ENCODE measurements around the gene CDH2.

DNA sequence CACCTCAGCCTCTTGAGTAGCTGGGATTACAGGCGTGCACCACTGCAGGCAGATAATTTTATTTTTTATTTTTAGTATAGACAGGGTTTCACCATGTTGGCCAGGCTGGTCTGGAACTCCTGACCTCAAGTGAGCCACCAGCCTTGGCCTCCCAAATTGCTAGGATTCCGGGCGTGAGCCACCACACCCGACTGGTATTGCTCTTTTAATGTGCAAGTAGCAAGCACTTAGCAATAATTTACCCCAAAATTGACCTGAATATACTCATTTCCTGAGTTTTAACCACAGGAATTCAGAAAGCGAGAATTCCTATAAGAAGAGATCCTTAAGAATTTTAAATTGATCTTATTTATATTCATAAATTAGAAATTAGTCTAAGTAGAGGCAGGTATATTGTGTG, 169.1 kb downstream of the CDH2 start:
- TF ChIP-seq, protein P1, sequence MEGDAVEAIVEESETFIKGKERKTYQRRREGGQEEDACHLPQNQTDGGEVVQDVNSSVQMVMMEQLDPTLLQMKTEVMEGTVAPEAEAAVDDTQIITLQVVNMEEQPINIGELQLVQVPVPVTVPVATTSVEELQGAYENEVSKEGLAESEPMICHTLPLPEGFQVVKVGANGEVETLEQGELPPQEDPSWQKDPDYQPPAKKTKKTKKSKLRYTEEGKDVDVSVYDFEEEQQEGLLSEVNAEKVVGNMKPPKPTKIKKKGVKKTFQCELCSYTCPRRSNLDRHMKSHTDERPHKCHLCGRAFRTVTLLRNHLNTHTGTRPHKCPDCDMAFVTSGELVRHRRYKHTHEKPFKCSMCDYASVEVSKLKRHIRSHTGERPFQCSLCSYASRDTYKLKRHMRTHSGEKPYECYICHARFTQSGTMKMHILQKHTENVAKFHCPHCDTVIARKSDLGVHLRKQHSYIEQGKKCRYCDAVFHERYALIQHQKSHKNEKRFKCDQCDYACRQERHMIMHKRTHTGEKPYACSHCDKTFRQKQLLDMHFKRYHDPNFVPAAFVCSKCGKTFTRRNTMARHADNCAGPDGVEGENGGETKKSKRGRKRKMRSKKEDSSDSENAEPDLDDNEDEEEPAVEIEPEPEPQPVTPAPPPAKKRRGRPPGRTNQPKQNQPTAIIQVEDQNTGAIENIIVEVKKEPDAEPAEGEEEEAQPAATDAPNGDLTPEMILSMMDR (IDR thresholded peaks at IDR 0.05; ENCODE audit: low read depth, low read length, missing input control): no peak
- TF ChIP-seq SP1 (IDR thresholded peaks at IDR 0.05): no peak
- no peak for TF ChIP-seq JUND (IDR thresholded peaks at IDR 0.05)
